PFSK-1 (cell line): ENCODE data around the gene LIF.

Source experiments
- FOXP2 ChIP-seq: optimal IDR thresholded peaks from 2 replicates; pipeline ENCODE3; 2011; ENCODE audit warnings: borderline replicate concordance, control low read depth, inconsistent platforms; ENCODE audit not compliant: insufficient read depth; ENCODE audit errors: extremely low read length, extremely low read depth
- POLR2AphosphoS5 ChIP-seq: IDR thresholded peaks from 2 replicates; pipeline ENCODE4 v1.6.1; 2012; ENCODE audit warnings: low read depth, mild to moderate bottlenecking, control low read depth, low read length, moderate library complexity
- REST ChIP-seq, 2 experiments: IDR thresholded peaks; 2 replicates each; pipeline versions ENCODE4 v1.6.1 to v1.8.0; 2011 to 2012; ENCODE audit warnings: low read depth in 2 of 2, low read length in 2 of 2, control low read depth in 1 of 2, inconsistent platforms in 1 of 2, mild to moderate bottlenecking in 1 of 2, moderate library complexity in 1 of 2; ENCODE audit not compliant: insufficient read depth in 1 of 2
- SIN3A ChIP-seq: IDR thresholded peaks from 2 replicates; pipeline ENCODE4 v1.6.1; 2012; ENCODE audit warnings: mild to moderate bottlenecking, low read length, moderate library complexity, borderline replicate concordance; ENCODE audit not compliant: insufficient read depth
- TAF1 ChIP-seq: IDR thresholded peaks from 2 replicates; pipeline ENCODE4 v1.6.1; 2012; ENCODE audit warnings: low read length, control low read depth, borderline replicate concordance; ENCODE audit not compliant: insufficient read depth

LIF gene

GRCh38 chr22:30266445-30267381 is 20.2 kb upstream of the LIF start, which contains the start of gene OSM:
TSS of gene OSM (minus strand) at chr22:30266851. CDS start at chr22:30266799, 52 bp downstream.
- TF ChIP-seq SIN3A (no peak), POLR2AphosphoS5 (no peak), REST (IDR thresholded peaks at IDR 0.05; ENCODE audit: insufficient read depth in 1 of 2, low read depth in 2 of 2, low read length in 2 of 2) (no peak), FOXP2 (no peak), TAF1 (no peak)

GRCh38 chr22:30265823-30266444 is 19.4 kb upstream of the LIF start:
- TF ChIP-seq SIN3A (no peak), REST (IDR thresholded peaks at IDR 0.05; ENCODE audit: insufficient read depth in 1 of 2, low read depth in 2 of 2, low read length in 2 of 2) (no peak), POLR2AphosphoS5 (no peak), TAF1 (no peak), FOXP2 (no peak)

GRCh38 chr22:30265131-30265720 is 18.7 kb upstream of the LIF start:
- TF ChIP-seq REST (IDR thresholded peaks at IDR 0.05; ENCODE audit: insufficient read depth in 1 of 2, low read depth in 2 of 2, low read length in 2 of 2) (no peak), FOXP2 (no peak), POLR2AphosphoS5 (no peak), SIN3A (no peak), TAF1 (no peak)

GRCh38 chr22:30263883-30264282 is 17.3 kb upstream of the LIF start:
- TF ChIP-seq TAF1 = no peak
- TF ChIP-seq REST (IDR thresholded peaks at IDR 0.05; ENCODE audit: insufficient read depth in 1 of 2, low read depth in 2 of 2, low read length in 2 of 2) = no peak
- TF ChIP-seq SIN3A = no peak
- no peak for TF ChIP-seq POLR2AphosphoS5
- TF ChIP-seq FOXP2 = no peak
